Measurements from ENCODE around the gene PPT2. TPM values are rescaled to one million over a fixed set of nuclear protein-coding genes. Genes with fewer than 3 reads are reported as not detected.

Gene PPT2
- total RNA-seq, 1 experiment from 2014 or later: 46.3 TPM

GRCh38 chr6:32204268-32204715 is 50.4 kb downstream of the PPT2 start:
- no peak overlapping the region for H2BK15ac ChIP-seq (ENCODE audit: low read depth, low read length)
- H3K9ac ChIP-seq (ENCODE audit: extremely low read depth, insufficient read length, low read length): no peak overlapping the region
- no peak overlapping the region for H4K91ac ChIP-seq (ENCODE audit: insufficient read length, low read depth, low read length)
- H2BK12ac ChIP-seq (ENCODE audit: insufficient read length, low read depth, low read length): no peak overlapping the region
- no peak for DNase-seq
- no peak overlapping the region for H3K27ac Mint-ChIP-seq
- no peak overlapping the region for H2BK20ac ChIP-seq (ENCODE audit: low read depth, low read length, poor library complexity, severe bottlenecking)
- H3K27ac ChIP-seq (ENCODE audit: insufficient read length, low read depth, low read length): no peak overlapping the region
- no peaks in the 10 kb centered on the region for H3K79me1 ChIP-seq (ENCODE audit: insufficient read depth, low read depth, low read length, poor library complexity, severe bottlenecking)
- H3K27me3 ChIP-seq (ENCODE audit: insufficient read depth, low read length): no peaks in the 10 kb centered on the region
- no peaks in the 10 kb centered on the region for H4K20me1 ChIP-seq (ENCODE audit: control insufficient read depth, insufficient read depth, insufficient read length)
- H3K4me2 ChIP-seq (ENCODE audit: insufficient read depth, insufficient read length, low read length): no peak overlapping the region
- no peak overlapping the region for H3K14ac ChIP-seq (ENCODE audit: insufficient read depth, low read length)
- H3K27me3 Mint-ChIP-seq (ENCODE audit: low read depth): peaks cover 9% of the 10 kb centered on the region
- H3K9me3 ChIP-seq (ENCODE audit: control insufficient read depth, low read depth, low read length): no peaks in the 10 kb centered on the region
- no peak overlapping the region for H2BK120ac ChIP-seq (ENCODE audit: low read depth, low read length, poor library complexity, severe bottlenecking)
- no peak overlapping the region for H4K8ac ChIP-seq (replicated peaks; ENCODE audit: insufficient read length, low read depth, low read length)
- no peak overlapping the region for H3K56ac ChIP-seq (ENCODE audit: insufficient read length, low read depth, low read length)
- WGBS (ENCODE audit: extremely low coverage, insufficient read length, low lambda C conversion rate): no CpG with 5 or more reads among the region's 3 CpGs
- no peaks in the 10 kb centered on the region for H3K4me1 ChIP-seq (ENCODE audit: insufficient read depth, low read length)
- H3K4me1 Mint-ChIP-seq: peaks cover 0 to 2% of the 10 kb centered on the region in 2 experiments; a peak in 2 of 4 replicates
- peaks cover 0 to 3% of the 10 kb centered on the region in 2 experiments; a peak in 2 of 5 replicates for H3K9me3 Mint-ChIP-seq
- H3K79me2 ChIP-seq (ENCODE audit: insufficient read depth, low read length): no peaks in the 10 kb centered on the region
- no peak overlapping the region for H4K5ac ChIP-seq (ENCODE audit: insufficient read length, low read depth, low read length)
- no peaks in the 10 kb centered on the region for H3K36me3 Mint-ChIP-seq (ENCODE audit: insufficient read depth in 1 of 3, low read depth in 3 of 3)
- no peaks in the 10 kb centered on the region for H3K23me2 ChIP-seq (ENCODE audit: insufficient read length, low read depth, low read length, poor library complexity, severe bottlenecking)
- no peak overlapping the region for H3K23ac ChIP-seq (ENCODE audit: insufficient read length, low read depth, low read length)
- no peak overlapping the region for H2AK5ac ChIP-seq (ENCODE audit: insufficient read length, low read length)
- no peak for TF ChIP-seq CTCF (conservative IDR thresholded peaks at IDR 0.05)
- no peak overlapping the region for H3K4ac ChIP-seq (ENCODE audit: low read depth, low read length)
- no peak overlapping the region for H2BK5ac ChIP-seq (ENCODE audit: insufficient read length, low read length)
- no peak overlapping the region for H2AFZ ChIP-seq (ENCODE audit: low read length)
- H3K18ac ChIP-seq (ENCODE audit: insufficient read length, low read depth, low read length): no peak overlapping the region
- H3T11ph ChIP-seq (ENCODE audit: low read length): no peak overlapping the region
- H3K4me3 Mint-ChIP-seq: peak overlapping the region in 1 of 2 experiments; percentile 17; a peak in 1 of 5 replicates
